Retina (tissue), 1 donor: ENCODE data around the gene STARD10.

ENCODE experiments used
- DNase-seq: peaks from one replicate; pipeline ENCODE4 v3.0.0-alpha.2; 2016

Gene STARD10

GRCh38 chr11:72743321-72744221 is 50.3 kb downstream of the STARD10 start:
- no peak for DNase-seq

- DNase-seq: no peak
Measured at GRCh38 chr11:72742513-72743320, 51.1 kb downstream of the STARD10 start.

GRCh38 chr11:72741849-72742512 is 51.9 kb downstream of the STARD10 start:
- no peak for DNase-seq

- DNase-seq: no peak
Measured at GRCh38 chr11:72741429-72741833, 52.4 kb downstream of the STARD10 start.

GRCh38 chr11:72740562-72741428 is 53.1 kb downstream of the STARD10 start:
- DNase-seq: no peak

GRCh38 chr11:72740060-72740424 is 53.8 kb downstream of the STARD10 start:
- no peak for DNase-seq

- DNase-seq: no peak
Measured at GRCh38 chr11:72739240-72740059, 54.4 kb downstream of the STARD10 start.

- no peak for DNase-seq
Measured at GRCh38 chr11:72738199-72739141, 55.4 kb downstream of the STARD10 start.

GRCh38 chr11:72737336-72737735 is 56.5 kb downstream of the STARD10 start:
- no peak for DNase-seq

GRCh38 chr11:72736452-72737069 is 57.3 kb downstream of the STARD10 start:
- no peak for DNase-seq

GRCh38 chr11:72735495-72736027 is 58.3 kb downstream of the STARD10 start:
- no peak for DNase-seq

GRCh38 chr11:72732329-72732728 is 61.5 kb downstream of the STARD10 start:
- no peak for DNase-seq

- DNase-seq: no peak
Measured at GRCh38 chr11:72730737-72731136, 63.1 kb downstream of the STARD10 start.

- DNase-seq: no peak
Measured at GRCh38 chr11:72730243-72730642, 63.6 kb downstream of the STARD10 start.

GRCh38 chr11:72727521-72727920 is 66.3 kb downstream of the STARD10 start:
- no peak for DNase-seq

GRCh38 chr11:72726266-72727220 is 67.3 kb downstream of the STARD10 start:
- no peak for DNase-seq

GRCh38 chr11:72725724-72726028 is 68.2 kb downstream of the STARD10 start:
- no peak for DNase-seq
